NCI-H82 (cell line): Measurements from ENCODE around the gene TMEM120A.
A peak's percentile ranks its signal among the peaks of the same experiment; 100 is the strongest.

Experiments
- DNase-seq: peaks from one replicate; lab custom pipeline; 2025; lab: John Stamatoyannopoulos, UW

TMEM120A gene

GRCh38 chr7:75980430-75981202 is 13.8 kb downstream of the TMEM120A start:
- no peak for DNase-seq

GRCh38 chr7:75979759-75980429 is 14.5 kb downstream of the TMEM120A start:
- no peak for DNase-seq

DNA sequence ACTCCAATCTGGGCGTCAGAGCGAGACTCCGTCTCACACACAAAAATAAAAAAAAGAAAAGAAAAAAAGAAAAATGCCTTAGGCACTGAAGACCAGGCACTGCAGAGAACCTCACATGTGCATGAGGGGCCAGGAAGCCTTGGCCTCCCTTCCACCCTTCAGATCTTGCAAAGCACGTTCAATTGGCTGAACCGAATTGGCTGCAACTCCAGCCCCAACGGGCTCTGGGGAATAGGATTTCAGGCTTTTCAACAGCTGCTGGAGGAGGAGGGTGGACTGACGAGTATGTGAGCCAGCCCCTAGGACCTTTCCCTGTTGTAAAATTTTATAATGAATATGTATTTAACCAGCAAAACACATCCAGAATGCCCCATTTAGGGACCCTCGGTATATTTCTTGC is 16.7 kb downstream of the TMEM120A start:
- DNase-seq = peak; percentile 80

DNA sequence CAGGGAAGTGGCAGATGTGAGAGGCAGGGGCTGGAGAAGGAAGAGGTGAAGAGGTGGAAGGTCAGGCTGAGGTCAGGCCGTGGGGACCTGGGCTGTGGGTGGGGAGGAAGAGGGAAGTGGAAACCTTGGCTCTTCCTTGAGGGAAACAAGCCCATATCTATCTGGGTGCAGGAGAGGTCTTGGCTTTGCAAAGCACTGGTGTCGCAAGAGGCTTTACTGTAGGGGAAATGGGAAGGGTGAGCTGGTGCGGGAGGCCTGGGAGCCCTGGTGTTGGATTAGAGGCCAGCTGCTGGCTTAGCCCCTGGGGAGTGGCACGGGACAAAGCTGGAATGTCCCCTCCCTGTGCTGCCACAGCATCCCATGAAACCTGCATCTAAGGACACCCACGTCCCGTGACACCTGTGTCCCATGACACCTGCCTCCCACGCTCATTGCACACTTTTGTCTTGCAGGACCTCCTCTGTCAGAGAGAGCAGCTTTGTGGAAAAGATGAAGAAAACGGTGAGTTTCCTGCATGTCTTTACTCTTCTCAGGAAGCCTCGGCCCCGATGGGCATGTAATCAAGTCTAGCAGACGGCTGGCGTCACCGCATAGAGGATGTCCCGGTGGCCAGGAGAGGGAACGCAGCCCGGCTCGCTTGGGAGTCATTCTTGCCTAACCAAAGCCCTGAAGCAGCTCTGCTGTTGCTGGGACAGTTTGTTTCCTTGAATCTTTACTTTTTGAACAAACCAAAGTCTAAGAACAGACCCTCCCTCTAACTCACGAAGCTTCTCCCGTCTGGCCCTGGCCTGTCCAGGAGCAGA is 22.2 kb downstream of the TMEM120A start:
- DNase-seq = peak; percentile 19

- no peak for DNase-seq
Observed at GRCh38 chr7:75971309-75971960, 23.0 kb downstream of the TMEM120A start.

DNA sequence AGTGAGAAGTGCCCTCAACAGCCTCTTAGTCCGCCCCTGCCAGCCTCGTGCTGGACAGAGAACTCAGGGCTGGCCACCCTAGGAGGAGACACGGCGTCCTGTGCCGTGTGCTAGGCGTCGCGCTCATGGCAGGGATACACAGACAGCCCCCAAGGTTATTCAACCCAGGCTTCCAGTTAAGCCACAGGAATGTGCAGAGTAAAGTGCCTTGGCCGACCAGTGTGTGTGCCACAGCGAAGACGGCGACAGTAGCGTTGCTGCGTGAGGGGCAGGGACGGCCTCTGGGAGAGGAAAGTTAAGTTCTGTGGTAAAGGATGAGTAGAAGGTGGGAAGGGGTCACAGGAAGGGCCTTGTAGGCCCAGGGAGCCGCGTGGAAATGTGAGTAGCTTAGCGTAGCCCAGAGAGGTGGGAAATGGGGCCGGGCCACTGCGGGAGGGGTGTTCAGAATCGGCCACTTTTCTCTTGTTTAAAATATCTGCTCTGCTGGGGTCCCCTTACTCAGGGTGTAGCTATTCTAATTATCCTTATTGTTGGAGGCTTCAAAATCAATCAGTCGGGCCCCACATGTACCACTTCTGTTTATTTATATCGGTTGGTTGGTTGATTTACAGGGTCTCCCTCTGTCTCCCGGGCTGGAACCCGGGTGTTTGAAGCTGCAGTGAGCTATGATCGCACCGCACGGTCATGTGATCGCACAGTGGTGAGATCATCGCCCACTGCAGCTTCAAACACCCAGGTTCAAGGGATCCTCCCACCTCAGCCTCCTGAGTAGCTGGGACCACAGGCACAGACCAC is 24.5 kb downstream of the TMEM120A start:
- DNase-seq = no peak

DNA sequence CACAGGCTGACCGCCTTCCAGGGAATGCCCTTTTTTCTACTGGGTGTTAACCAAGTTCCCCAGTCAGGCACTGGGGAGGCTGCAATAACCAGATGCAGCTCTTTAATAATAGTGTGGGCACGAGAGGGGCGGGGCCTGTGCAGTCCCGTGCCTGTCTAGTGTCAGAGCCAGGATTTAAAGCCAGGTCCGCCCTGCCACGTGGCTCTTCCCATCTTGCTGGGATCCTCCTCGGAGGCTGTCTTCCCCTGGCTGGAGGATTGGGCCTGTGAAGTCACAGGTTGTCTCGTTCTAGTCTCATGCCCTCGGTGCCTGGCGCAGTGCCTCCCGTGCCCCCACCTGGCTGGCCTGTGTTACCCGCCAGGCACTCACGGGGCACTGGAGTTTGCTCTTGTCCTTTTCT is 25.2 kb downstream of the TMEM120A start:
- no peak for DNase-seq

DNA sequence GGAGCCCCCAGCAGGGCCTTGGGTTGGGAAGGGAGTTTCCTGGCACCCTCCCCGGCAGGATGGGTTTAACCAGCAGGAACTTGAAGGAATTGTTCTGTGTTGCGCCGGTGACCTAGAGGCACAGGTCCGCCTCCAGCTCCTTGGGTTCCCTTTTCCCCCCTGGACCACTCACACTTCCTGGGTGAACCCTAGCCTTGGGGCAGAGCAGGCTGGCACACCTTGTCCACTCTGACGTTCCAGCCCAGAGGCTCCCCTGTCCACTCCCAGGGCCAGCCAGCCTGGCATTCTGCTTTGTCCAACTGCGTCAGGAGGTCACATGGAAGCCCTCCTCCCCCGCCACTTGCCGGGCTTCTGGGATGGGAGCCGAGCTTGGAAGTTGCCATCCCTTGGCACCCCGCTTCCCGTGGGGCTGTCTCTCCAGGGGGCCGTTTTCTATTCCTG is 25.8 kb downstream of the TMEM120A start:
- DNase-seq = no peak

- DNase-seq = no peak
Observed at GRCh38 chr7:75968012-75968411, 26.4 kb downstream of the TMEM120A start.

DNA sequence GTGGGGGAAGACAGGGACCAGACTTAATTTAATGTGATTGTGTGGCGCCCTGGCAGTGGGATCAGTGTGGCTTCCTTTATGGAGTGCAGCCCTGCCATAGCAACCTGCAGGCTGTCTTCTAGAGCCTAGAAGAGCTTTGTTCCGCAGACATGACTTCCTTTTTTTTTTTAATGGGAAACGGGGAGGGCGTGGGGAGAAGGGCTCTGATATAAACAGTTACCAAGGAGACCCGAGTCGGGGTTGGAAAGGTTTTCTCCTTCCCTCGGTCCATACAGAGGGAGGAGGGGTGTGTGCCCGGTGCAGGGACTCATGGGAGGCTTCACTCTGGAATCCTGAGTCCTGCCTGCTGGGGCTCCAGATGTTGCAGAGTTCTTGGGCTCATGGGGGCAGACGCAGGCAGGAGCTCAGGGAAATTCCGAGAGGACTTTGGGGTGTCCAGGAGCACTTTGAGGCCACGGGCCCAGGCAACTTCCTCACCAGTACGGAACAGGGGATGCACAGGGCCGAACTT is 26.9 kb downstream of the TMEM120A start:
- no peak for DNase-seq

- no peak for DNase-seq
Observed at GRCh38 chr7:75967055-75967454, 27.3 kb downstream of the TMEM120A start.

DNA sequence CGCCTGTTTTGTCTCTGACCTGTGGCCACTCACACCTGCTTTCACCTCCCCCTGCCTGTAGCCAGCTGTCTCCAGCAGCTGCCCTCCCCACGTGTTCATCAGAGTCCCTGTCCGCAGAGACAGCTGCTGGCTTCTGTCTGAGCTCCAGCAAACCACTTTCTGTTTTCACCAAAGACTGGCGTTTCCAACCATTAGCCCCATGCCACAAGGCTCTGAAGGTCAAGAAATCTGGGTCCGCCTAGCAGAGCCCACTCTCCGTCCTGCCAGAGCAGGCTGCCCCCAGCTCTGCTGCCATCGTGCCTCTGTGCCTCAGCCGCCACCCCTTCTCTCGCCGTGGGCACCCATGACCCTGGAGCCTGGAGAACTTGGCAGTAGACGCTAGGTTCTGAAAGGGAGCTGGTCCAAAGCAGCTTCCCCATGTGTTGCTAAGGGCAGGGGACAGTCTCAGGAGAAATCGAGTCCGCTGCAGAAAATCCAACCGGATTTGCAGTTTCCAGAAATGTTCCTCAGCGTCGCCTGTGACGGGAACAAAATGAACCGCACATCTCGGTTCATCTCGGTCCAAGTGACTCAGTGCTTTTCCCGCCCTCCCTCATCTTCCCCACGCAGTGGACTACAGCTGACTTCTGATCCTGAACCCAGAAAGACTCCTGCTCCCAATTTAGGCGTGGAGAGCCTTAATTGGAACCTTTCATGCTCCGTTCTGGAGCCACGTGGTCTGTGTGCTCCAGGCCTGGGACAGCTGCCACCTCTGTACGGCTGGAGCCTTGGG is 28.0 kb downstream of the TMEM120A start:
- peak; percentile 77 for DNase-seq

- DNase-seq = no peak
Observed at GRCh38 chr7:75965617-75966016, 28.8 kb downstream of the TMEM120A start.

DNA sequence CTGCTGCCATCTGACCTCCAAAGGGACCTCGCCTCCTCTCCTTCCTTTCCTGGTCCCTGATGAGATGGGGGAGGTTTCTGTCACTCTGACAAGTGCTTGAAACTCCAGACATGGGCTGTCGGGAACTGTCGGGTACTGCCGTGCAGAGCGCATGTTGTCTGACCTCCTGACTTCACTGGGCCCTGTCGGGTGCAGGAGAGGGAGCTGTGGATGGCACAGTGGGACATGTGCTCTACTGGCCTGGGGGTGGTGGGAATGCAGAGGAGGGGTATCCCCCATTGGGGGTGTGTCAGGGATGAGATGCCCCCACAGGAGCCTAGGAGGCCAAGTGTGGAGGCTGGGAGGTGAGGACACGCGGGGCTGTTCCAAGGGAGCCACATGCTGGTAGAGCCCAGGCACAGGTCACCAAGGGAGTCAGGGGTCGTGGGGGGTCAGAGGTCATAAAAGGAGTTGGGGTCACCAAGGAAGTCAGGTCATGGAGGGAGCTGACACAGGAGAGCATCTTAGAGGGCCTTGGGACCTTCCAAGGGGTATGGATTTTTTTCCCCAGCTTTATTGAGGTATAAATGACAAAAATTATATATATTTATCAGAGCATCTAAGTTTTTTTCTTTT is 30.9 kb downstream of the TMEM120A start:
- DNase-seq = no peak

DNA sequence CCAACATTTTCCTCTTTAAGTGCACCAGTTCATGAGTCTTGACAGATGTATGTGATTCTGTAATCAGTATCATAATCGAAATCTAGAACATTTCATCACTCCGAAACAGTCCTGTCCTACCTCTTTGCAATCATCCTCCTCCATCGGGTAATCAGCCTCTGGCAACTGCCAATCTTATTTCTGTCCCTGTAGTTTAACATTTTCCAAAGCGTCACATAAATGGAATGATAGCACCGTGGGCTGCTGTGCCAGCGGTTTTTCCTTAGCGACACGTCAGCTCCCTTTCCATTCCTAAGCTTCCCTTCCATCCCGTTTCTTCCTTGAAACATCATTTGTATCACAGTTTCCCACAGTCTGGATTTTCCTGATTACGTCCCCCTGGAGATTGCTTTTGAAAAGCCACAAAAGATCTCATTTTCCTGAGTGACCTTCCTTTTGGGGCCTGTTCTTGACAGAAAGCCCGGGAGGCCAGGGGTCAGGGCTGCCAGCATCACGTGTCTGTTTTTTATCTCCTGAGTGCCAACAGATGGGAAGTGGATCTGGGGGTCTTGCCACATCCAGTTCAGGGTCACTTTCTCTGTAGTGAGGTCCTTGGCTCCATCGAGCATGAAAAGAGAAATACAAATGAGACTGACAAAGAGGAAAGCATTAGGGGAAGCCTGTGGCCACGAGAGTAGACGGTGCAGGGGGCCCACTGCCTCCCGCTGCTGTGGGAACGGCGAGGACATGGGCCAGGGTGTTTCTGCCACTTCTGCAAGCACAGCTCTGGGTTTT is 31.6 kb downstream of the TMEM120A start:
- no peak for DNase-seq

- DNase-seq = peak; percentile 21
Observed at GRCh38 chr7:75961218-75961617, 33.2 kb downstream of the TMEM120A start.

- DNase-seq = no peak
Observed at GRCh38 chr7:75960372-75960771, 34.0 kb downstream of the TMEM120A start.

- no peak for DNase-seq
Observed at GRCh38 chr7:75958802-75959543, 35.4 kb downstream of the TMEM120A start.
